OCI-LY3 (cell line): ENCODE measurements around the gene OLIG2.

Experiments used
- EZH2phosphoT487 ChIP-seq: fragments of 200-600 bp; shearing (Covaris generic); IDR thresholded peaks from 2 replicates; pipeline ENCODE4 v1.6.1; 2018; ENCODE audit warnings: antibody characterized with exemption, mixed run types, low read depth
- TF ChIP-seq, protein P1 (sequence below): fragments of 200-600, 300-600 bp; sonication (generic); IDR thresholded peaks from 2 replicates; pipeline ENCODE4 v1.5.1; 2014; ENCODE audit warnings: antibody characterized with exemption, low read length, low read depth

DNA sequence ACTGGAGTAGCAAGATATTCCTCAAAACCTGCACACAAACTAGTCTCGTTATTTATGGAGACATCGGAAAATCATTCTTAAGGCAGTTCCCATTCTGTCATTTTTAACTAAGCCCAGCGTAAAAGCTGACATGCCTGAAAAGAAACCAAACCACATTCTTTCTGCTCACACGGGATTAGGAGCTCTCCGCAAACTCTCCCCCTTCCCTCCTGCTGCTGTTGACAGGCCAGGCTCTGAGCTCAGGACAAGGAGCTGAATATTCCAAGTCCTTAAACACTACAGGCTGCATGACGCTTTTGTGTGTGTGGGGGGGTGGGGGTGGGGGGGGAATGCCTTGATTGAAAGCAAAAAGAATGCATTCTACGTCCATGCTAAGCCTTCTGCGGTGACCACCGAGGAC is 49.4 kb downstream of the OLIG2 start:
- TF ChIP-seq EZH2phosphoT487 = no peak
- TF ChIP-seq, protein P1, sequence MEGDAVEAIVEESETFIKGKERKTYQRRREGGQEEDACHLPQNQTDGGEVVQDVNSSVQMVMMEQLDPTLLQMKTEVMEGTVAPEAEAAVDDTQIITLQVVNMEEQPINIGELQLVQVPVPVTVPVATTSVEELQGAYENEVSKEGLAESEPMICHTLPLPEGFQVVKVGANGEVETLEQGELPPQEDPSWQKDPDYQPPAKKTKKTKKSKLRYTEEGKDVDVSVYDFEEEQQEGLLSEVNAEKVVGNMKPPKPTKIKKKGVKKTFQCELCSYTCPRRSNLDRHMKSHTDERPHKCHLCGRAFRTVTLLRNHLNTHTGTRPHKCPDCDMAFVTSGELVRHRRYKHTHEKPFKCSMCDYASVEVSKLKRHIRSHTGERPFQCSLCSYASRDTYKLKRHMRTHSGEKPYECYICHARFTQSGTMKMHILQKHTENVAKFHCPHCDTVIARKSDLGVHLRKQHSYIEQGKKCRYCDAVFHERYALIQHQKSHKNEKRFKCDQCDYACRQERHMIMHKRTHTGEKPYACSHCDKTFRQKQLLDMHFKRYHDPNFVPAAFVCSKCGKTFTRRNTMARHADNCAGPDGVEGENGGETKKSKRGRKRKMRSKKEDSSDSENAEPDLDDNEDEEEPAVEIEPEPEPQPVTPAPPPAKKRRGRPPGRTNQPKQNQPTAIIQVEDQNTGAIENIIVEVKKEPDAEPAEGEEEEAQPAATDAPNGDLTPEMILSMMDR = no peak
